GM23248 (cell line): Measurements from ENCODE around the gene CLK3.

Experiments
- EZH2 ChIP-seq: fragments of 200-600 bp; sonication (generic); IDR thresholded peaks from 2 replicates; pipeline ENCODE4 v1.6.1; 2018; ENCODE audit warnings: antibody characterized with exemption, mild to moderate bottlenecking; ENCODE audit not compliant: insufficient read depth, poor library complexity, severe bottlenecking
- EZH2phosphoT487 ChIP-seq: fragments of 200-600 bp; sonication (generic); IDR thresholded peaks from 2 replicates; pipeline ENCODE4 v1.6.1; 2018; ENCODE audit warnings: antibody characterized with exemption, moderate library complexity, mild to moderate bottlenecking, low read depth; ENCODE audit not compliant: insufficient read depth

- TF ChIP-seq EZH2 (no peak), EZH2phosphoT487 (no peak)
Measured at GRCh38 chr15:74599156-74599555, 16.5 kb upstream of the CLK3 start.
